Measurements from ENCODE around the gene VASP. TPM values are rescaled to one million over a fixed set of nuclear protein-coding genes. Genes with fewer than 3 reads are reported as not detected.

Gene VASP
- total and polyA plus RNA-seq, 2 of the 13 experiments (the other 11 are each of a cell fraction or from before 2014, with no cell fraction given): 41.8 to 67.1 TPM

GRCh38 chr19:45531349-45531748, 24.1 kb downstream of the VASP start:
- BruUV-seq (replicated peaks): no TSS peak
- Histone ChIP-seq H3K9me3 (ENCODE audit: low read length) (peaks cover 11% of the 10 kb centered on the region; the same call in 1 of the 2 replicates), H3K9ac (ENCODE audit: insufficient read depth, low read depth, low read length) (no peak overlapping the region), H3K36me3 (replicated peaks in 1 of 2; ENCODE audit: control insufficient read depth in 1 of 2, insufficient read depth in 2 of 2, low read length in 2 of 2) (0 out of 5 replicates have a peak, but pooled peaks cover 2 to 3% of the 10 kb centered on the region in 2 experiments), H3K4me2 (ENCODE audit: low read depth, low read length) (no peak overlapping the region), H2AFZ (ENCODE audit: low read length) (no peak overlapping the region), H3K27ac (ENCODE audit: extremely low read length, insufficient read depth, low read length) (no peak overlapping the region), H3K79me2 (ENCODE audit: insufficient read depth, low read length) (no peaks in the 10 kb centered on the region), H3K27me3 (ENCODE audit: control insufficient read depth in 1 of 2, insufficient read depth in 2 of 2, low read length in 2 of 2) (no peaks in the 10 kb centered on the region), H4K20me1 (ENCODE audit: insufficient read depth, low read length) (0 out of 2 replicates have a peak, but pooled peaks cover 2% of the 10 kb centered on the region), H3K4me3 (replicated peaks in 1 of 3; ENCODE audit: insufficient read depth in 1 of 3, low read depth in 2 of 3, low read length in 3 of 3) (no peak overlapping the region), H3K4me1 (ENCODE audit: insufficient read depth, low read length) (peaks cover 21% of the 10 kb centered on the region)
- in situ Hi-C loops (cut with HindIII; ENCODE audit: extremely low pct_ligation_motif_present, low pct_unique_long_range_greater_than_20kb): no loop called here
- no peak for TF ChIP-seq TEF (CRISPR knock-in tag; IDR thresholded peaks at IDR 0.05)
- no peak for TF ChIP-seq PHF5A (CRISPR knock-in tag; IDR thresholded peaks at IDR 0.05; ENCODE audit: low read depth, unreplicated experiment)
- no peak for TF ChIP-seq SSRP1 (CRISPR knock-in tag; IDR thresholded peaks at IDR 0.05)
- no peak for TF ChIP-seq MXD4 (CRISPR knock-in tag; IDR thresholded peaks at IDR 0.05)
- TF ChIP-seq ZNF280D (CRISPR knock-in tag; IDR thresholded peaks at IDR 0.05): peak; percentile 68; the same call in 1 of the 2 replicates
- no peak for TF ChIP-seq TBX2 (CRISPR knock-in tag; IDR thresholded peaks at IDR 0.05; ENCODE audit: borderline replicate concordance)
- TF ChIP-seq ZNF121 (CRISPR knock-in tag; IDR thresholded peaks at IDR 0.05): no peak
- FAIRE-seq (no peak), ATAC-seq (no peak), DNase-seq (ENCODE audit: low spot score) (no peak)
- POLR2A ChIA-PET: no interaction called here
- intact Hi-C loops (cut with micrococcal nuclease; ENCODE audit: unreplicated experiment): no loop called here
- 95% methylated on average over 1 of the region's 1 CpG for WGBS (ENCODE audit: low lambda C conversion rate)
- CTCF ChIA-PET (ENCODE audit: low intra/inter-chr PET ratio, low total read pairs): no interaction called here
